Gastroesophageal sphincter (tissue), 3 donors: ENCODE data around the gene CDK10.

ENCODE experiments used
- CTCF ChIP-seq, 4 experiments: fragments of 200-600 bp in 2 of 4; fragments of 450-650 bp in 2 of 4; sonication (generic) in 1 of 4; IDR thresholded peaks; one replicate each; pipeline ENCODE4 v1.5.1; 2017 to 2019; ENCODE audit warnings: antibody characterized with exemption in 4 of 4, mild to moderate bottlenecking in 2 of 4, moderate library complexity in 2 of 4
- EP300 ChIP-seq: sonication (generic); formaldehyde crosslinking; IDR thresholded peaks from one replicate; pipeline ENCODE4 v1.6.1; 2017; ENCODE audit warnings: antibody characterized with exemption, mild to moderate bottlenecking
- POLR2A ChIP-seq, 2 donors: fragments of 450-650 bp; IDR thresholded peaks; one replicate each; pipeline ENCODE4 v1.6.1; 2017; ENCODE audit warnings: antibody characterized with exemption in 2 of 2, mild to moderate bottlenecking in 2 of 2, moderate library complexity in 1 of 2
- POLR2AphosphoS5 ChIP-seq: sonication (generic); formaldehyde crosslinking; IDR thresholded peaks from one replicate; pipeline ENCODE4 v1.6.1; 2017; ENCODE audit warnings: antibody characterized with exemption

- TF ChIP-seq POLR2A (IDR thresholded peaks at IDR 0.05) = no peak
- TF ChIP-seq CTCF (IDR thresholded peaks at IDR 0.05) = no peak
- no peak for TF ChIP-seq POLR2AphosphoS5
- TF ChIP-seq EP300 = no peak
Measured at GRCh38 chr16:89729293-89729692, 42.8 kb downstream of the CDK10 start.
